SIG-M5 (cell line): ENCODE data around the gene IRGQ.
"Not testable (repeated sequence)": the region's sequence is repeated elsewhere in the genome, so short reads cannot be mapped to it uniquely, and the experiment has no call there.

Source experiments
- DNase-seq: peaks from one replicate; lab custom pipeline; 2025; lab: John Stamatoyannopoulos, UW

Gene IRGQ

DNA sequence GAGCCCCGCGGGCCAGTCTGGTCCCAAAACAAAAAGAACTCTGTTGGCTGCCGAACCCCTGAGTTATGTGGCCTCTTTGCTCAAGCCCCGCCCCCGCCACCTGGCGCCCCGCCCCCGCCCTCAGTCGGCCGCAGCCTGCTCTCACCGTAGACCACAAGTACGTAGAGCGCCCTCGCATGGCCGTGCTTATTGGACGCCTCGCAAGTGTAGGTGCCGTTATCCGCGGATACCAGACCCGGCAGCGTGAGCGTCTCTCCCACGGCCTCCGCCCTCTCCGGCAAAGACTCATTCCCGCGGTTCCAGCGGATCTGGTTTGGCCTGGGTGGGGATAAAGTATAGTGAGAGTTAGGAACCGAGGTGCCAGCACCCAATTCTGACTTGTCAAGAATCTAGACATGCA, 29.0 kb upstream of the IRGQ start:
- DNase-seq, result no peak

DNA sequence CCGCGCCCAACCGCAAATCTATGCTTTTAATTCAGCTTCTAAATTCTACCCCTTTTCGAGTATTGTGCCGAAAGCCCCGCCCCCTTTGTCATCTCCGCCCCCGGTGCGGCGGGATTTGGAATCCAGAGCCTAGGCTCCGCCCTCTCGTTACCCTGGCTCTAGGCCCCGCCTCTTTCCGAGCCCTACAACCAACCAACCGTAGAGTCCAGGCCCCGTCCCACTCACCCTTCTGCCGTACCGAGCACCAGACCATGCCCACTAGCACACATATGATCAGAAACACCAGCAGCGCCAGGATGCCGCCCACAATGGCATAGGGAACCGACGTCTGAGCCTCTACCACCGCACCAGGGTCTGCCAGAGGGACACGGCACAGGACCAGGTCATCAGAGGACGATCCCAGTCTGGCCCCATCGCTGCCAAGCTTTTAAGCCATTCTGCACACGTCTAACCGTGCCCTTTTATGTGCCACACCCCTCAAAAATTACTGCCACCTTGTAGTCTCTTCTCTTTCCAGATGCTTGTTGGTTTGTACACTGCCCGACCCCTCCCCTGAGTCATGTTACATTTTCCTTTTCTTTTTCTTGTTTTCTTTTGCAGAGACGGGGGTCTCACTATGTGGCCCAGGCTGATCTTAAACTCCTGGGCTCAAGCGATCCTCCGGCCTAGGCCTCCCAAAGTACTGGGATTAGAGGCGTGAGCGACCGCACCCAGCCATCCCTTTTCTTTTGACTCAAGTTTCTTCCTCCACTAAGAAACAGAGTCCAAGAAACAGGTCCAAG, 28.1 kb upstream of the IRGQ start:
- DNase-seq, result no peak

DNA sequence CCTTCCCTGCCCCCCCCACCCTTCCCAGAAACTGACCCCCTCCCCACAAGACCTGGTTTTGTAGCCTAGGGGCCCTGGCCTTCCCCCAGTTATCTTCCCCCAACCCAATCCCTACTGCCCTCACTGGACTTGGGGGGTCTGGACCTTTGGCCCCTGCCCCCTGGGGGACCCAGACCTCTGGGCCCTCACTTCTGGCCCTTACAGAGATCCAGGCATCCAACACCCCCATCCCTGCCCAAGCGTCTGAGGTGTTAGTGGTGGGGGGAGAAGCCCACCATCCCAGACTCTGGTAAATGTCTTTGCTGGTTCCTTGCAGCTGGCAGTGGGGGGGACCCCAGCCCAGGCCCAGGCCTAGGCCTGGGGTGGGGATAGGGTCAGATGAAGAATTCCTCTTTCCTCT, 27.0 kb upstream of the IRGQ start:
- DNase-seq, result no peak

DNA sequence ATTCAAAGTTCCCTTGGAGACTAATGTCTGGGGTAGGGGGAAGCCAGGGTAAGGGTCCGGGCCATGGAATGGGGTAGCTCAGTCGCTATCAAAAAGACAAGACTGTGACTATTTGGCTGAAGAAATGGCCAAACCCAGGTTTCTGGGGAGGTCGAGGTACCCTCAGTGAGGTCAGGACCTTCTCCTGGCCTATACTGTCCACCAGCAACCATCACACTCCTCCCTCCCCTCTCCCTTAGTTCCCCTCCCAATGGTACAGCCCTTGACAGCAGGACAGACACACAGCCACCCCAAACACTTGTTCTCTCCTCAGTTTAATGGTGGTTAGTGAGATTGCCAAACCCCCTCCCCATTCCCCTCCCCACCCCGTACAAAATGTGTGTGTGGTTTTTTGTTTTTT, 26.1 kb upstream of the IRGQ start:
- DNase-seq, result no peak

DNA sequence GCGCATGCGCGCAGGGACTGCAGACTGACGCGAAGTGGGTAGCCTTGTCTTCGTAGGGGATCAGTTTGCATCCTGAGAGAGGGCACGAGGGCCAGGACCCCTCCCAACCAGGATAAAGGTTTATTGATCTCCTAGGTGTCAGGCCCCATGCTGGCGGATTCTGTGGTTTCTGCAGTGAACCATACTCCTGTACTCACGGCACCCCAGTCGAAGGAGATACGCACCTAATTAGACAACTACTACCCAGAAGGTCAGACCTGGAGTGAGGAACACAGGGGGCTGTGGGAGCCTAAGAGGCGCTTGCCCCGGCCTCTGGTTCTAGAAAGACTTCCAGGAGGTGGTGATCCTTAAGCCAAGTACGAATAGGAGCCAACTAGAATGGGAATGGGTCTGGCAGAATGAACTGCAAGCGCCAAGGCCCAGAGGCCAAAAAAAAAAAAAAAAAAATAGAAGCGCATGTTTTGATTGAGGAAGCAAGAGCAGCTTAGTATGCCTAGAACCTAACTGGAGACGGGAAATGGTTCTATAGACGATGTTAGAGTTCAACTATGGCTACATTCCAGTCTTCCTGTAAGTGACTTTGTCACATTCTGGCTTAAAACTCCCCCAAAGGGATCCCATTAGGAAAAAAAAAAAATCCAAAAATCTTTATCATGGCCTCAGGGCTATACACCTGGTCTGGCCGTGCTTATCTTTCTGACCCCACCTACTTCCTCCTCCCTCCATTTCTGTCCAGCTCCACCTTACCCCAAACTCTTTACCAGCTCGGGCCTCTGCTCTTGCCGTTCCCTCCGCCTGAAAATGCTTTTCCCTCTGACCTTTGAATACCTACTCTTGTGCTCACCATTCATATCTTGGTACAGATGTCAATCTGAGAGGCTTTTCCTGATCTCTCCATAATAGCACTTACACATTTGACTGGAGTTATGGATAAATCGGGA, 24.4 kb upstream of the IRGQ start:
- no peak for DNase-seq

DNA sequence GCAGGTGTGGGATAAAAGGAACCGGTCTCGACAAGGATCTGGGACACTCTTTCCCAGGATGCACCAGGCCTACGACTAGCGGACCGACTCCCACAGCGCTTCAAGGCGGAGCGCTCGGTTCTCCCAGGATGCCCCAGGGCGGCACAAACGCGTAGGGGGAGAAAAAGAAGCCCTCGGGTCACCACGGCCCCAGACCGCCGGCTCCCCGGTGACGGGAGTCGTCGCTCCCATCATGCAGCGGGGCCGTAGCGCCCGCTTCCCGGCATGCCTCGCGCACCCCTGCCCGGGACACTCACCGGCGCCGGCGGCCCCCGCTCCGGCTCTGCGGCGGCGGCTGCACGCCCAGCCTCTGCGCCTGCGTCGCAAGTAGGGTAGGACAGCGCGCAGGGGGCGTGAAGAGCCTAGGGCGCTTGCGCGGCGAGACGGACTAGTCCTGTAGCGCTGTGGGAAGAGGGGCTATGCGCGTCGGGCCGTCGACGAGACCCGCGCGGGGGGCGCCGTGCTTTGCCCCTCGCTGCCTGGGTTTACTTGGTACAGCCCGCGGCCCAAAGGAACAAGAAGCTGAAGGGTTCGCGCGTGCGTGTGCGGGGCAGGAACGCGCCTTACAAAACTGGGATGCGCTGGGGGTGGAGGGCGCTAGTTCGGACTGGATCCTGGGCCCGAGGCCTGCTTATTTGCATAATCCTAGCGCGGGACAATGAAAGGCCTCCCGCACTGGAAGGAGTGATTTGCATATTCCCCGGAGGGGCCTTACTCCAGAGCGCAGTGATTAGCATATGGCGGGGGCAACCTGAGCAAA, 23.5 kb upstream of the IRGQ start, which contains the start of gene ZNF428:
TSS of gene ZNF428 (minus strand) at position 368 of the 799 bp plus-strand sequence. CDS start 5,325 bp downstream, outside the sequence.
- DNase-seq, result no peak

DNA sequence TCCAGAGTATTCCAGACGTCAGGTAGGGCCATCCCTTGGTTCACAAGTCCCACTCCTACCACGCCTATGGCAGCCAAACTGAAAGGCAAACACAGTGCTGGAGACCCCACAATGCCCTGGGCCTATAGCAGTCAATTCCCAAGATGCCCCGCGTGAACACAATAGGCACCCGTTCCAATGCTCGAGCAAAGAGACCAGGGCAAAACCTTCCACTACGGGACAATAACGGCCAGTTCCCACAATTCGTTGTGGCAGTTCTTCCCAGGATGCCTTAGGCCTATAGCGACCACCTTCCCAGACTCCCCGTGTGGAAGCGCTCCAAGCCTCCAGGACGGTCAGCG, 23.0 kb upstream of the IRGQ start:
- no peak for DNase-seq

DNA sequence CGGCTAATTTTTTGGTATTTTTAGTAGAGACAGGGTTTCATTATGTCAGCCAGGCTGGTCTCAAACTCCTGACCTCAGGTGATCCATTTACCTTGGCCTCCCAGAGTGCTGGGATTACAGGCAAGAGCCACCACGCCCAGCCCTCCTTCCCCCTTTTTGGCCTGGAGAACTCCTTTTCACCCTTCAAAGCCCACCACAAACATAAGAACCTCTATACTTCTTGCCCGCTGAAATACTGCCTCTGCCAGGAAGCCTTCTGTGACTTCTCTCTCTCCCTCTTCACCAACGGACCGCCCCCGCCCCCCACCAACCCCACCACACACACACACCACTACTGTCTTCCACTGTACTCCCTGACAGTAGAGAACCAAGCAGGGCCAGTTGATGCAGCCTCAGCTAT, 21.0 kb upstream of the IRGQ start:
- no peak for DNase-seq

DNA sequence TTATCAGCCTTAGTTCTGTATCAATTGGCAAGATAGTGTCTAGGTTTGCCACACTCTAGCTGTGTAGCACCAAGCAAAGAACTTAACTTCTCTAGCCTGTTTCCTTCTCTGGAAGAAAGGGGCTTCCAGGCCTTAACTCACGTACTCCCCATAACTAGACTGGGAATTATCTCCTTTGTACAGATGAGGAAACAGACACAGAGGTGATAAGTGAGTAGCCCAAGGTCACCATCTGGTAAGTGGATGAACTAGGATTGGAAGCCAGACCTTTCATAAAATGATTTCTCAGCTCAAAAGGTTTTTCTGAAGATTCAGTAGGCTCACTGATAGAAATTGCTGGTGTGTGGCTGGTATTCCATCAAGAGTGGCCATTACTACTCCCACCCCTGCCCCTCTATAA, 20.4 kb upstream of the IRGQ start:
- DNase-seq, result no peak

DNA sequence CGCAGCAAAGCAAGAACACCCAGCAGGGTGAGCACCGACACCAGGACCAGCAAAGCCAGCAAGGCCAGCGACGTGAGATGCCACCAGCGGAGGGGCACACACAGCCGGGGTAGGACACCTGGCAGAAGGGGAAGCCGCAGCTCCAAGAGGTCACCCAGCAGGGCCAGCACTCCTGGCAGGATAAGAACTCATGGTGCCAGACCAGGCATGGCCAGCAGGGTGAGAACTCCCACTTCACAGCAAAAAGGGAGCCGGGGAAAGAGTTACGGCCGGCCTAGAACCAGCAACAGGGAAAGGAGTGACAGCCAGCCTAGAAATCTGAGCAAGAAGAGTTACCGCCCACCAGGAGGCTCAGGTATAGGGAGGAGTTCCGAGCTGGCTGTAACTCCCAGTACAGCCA, 16.4 kb upstream of the IRGQ start:
- no peak for DNase-seq

DNA sequence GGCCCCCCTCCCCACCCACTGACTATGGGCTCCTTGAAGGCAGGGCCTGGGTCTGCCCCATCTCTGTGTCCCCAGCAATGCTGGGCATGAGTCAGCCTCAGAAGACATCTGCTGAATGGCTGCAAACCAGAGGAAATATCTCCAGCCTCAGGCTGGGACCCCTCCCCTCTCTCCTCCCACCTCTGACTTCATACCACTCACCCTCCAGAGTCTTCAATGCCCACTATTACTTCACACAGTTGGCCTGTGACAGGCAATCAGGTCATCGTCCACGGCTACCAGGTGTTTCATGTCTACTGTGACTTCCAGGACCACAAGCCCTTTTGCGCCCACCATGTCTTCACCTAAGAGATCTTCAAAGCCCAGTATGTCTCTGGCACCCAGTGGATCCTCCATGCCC, 15.9 kb upstream of the IRGQ start, which contains the start of gene SRRM5:
TSS of gene SRRM5 (plus strand) at position 301 of the 400 bp plus-strand sequence. CDS start at position 335, 34 bp downstream.
- DNase-seq, result no peak

DNA sequence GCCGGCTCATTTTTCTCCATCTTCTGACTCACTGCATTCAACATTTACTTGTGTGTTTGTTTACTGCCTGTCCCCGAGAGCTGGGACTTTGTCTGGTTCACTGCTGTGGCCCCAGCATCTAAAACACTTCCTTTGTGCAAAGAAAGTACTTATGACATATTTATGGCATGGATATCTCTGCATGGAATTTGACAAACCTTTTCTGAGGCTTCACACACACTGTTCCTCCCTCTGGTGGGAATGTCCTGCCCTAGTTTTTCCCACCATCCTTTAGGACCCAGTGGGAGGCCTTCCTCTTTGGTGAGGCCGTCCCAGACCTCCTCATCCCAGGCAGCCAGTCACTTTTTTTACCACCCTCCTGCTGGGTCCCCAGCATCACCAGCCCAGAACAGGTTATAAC, 14.6 kb upstream of the IRGQ start:
- DNase-seq, result no peak

DNA sequence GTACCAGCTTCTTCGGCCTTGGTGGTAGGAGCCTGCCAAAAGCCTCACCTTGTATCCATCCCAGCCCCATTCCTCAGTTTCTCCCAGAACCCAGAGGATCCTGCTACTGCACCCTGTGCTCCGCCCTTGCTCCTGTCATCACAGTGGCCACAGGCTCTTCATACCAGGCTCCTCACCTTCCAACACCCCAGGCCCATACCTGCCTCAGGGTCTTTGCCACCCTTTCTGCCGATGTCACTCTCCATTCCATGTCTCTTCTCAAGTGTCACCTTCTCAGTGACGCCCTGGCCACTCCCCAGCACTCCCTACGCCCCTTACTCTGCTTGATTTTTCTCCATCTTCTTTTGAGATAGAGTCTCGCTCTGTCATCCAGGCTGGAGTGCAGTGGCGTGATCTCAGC, 13.9 kb upstream of the IRGQ start:
- no peak for DNase-seq

DNA sequence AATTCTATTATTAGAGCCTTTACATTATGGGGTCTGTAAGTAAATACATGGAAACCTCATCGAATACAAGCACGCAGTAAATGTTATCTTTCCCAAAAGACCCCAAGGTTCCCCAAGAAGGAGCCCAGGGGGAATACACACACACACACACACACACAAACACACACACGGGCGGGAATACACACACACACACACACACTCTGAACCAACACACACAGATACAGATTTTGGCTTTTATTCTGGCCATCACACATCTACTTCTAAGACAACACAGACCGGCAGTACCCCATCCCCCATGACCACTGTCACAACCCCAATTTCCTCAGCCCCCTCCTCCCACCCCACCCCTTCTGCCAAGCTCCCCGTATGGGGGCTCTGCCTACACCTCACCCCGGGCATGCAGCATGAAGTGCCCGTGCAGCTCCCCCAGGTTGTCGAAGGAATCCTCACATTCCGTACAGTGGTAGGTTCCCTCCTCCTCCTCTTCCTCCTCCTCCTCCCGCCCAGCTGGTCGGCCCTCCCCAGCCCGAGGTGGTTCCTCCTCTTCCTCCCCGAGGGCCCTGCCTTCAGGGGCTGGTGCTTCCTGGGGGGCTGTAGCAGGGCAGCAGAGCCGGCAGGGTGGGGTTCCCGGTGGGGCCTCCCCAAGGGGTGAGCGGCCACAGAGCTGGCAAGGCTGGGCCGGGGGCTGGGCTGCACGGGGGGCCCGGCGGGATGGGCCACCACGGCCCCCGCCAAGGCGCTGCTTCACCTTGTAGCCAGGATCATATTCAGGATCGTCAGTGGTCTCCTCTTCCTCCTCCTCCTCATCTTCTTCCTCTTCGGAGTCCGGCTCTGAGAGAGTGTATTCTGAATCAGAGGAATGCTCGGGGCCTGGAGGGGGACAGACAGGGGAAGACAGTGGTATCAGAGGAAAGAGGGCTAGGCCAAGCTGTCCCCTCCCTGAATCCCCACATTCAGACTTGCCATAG, 11.6 kb upstream of the IRGQ start:
- DNase-seq, result no peak

DNA sequence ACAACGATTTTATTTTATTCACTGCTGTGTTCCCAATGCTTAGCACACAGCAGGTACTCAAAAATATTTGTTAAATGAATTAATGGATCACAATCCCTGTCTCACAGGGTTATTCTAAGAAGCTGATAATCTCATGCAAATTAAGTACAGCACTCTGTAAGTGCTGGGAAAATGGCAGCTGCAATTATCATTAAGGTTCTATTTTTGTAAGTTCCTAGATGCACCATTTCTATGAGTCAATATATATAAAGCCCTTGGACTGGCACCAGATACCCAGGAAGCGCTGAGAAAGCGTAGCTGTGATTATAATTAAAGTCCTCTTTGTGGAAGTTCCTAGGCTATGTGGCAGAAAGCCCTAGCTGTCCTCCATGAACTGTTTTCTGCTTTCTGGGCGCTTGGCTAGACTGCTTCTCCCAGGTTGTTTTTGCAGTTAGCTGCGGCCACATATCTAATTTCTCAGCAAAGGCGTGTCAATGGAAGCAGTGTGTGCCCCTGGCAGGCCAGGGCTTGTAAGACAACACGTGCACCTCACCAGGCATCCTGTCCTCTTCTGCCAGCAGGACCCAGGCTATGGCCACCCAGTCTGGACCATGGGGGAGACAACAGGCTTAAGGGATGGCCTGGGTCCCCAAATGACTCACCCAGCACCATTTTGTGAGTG, 10.8 kb upstream of the IRGQ start:
- no peak for DNase-seq

DNA sequence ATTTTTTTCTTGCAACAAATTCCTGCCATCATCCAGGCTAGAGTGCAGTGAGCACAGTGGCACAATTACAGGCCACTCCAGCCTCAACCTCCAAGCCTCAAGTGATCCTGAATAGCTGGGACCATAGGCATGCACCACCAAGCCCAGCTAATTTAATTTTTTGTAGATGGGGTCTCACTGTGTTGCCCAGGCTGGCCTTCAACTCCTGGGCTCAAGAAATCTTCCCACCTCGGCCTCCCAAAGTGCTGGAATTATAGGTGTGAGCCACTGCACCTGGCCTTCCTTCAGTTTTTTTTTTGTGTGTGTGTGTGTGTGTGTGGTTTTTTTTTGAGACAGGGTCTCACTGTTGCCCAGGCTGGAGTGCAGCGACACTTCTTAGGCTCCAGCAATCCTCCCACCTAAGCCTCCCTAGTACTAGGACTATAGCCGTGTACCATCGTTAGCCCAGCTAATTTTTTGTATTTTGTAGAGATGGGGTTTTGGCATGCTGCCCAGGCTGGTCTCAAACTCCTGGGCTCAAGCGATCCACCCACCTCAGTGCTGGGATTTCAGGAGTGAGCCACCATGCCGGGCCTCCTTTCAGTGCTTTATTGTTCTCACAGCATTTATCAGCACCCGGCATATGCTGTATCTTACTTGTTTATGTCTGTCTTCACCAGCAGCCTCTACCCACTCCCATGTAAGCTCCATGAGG, 10.1 kb upstream of the IRGQ start:
- DNase-seq, result no peak

DNA sequence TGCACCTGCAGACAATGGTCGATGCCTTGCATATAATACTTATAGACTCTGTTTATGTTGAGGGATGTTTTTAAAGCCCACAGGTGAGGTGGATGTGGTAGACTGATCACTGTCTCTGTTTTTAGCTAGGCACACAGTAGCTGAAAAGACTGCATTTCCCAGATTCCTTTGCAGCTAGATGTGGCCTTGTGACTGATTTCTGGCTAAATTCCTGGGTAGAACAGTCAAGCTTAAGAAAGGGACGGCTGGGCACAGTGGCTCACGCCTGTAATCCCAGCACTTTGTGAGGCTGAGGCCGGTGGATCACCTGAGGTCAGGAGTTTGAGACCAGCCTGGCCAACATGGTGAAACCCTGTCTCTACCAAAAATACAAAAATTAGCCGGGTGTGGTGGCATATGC, 4.4 kb upstream of the IRGQ start:
- not testable (repeated sequence) for DNase-seq

DNA sequence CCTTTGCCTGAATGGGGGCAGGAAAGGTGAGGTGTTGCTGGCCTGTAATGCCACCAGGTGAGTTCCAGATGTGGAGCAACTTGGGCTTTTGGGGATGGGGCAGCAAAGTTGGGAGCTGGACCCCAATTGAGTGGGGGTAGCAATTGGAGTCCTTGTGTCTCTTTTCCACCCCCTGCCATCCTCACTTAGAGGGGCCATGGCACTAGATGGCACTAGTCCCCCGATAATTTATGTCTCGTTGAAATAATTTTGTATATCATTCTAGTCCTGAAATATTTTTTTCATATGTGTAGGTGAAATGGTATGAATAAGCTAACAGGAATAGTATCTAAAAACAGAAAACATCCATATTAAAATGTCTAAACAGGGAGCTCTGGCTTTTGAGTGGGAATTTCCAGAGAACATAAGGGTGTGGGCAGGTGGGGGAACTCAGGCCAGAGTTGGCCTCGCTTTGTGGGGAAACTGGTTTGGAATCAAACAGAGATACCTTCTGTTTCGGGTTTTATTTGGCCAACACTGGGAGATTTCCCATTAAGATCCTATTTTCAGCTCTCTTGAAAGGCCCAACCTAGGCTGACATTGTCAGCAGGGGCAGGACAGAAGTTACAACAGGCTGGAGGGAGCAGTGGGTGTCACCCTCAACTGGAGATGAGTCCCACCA, 3.8 kb upstream of the IRGQ start:
- no peak for DNase-seq
